Measurements from ENCODE around the gene VMP1.

GRCh38 chr17:59830007-59830630, 122.7 kb downstream of the VMP1 start:
- no peak for TF ChIP-seq EZH2 (IDR thresholded peaks at IDR 0.05; ENCODE audit: insufficient read depth, poor library complexity, severe bottlenecking)
- TF ChIP-seq EZH2phosphoT487 (IDR thresholded peaks at IDR 0.05; ENCODE audit: insufficient read depth, low read depth) = no peak
